Ovary (tissue), 3 donors: Measurements from ENCODE around the gene LMAN2.

ENCODE experiments used
- EP300 ChIP-seq: sonication (generic); formaldehyde crosslinking; IDR thresholded peaks from one replicate; pipeline ENCODE4 v1.6.1; 2017; ENCODE audit warnings: antibody characterized with exemption
- POLR2A ChIP-seq: fragments of 450-650 bp; IDR thresholded peaks from one replicate; pipeline ENCODE4 v1.6.1; 2017; ENCODE audit warnings: antibody characterized with exemption, mild to moderate bottlenecking, moderate library complexity
- TF ChIP-seq, protein P1 (sequence below), 3 donors: fragments of 450-650 bp in 2 of 3; fragments of 200-600 bp in 1 of 3; IDR thresholded peaks; one replicate each; pipeline versions ENCODE4 v1.5.1 to v1.8.0; 2016 to 2022; ENCODE audit warnings: antibody characterized with exemption in 3 of 3, mild to moderate bottlenecking in 1 of 3
- donor health status: DM: no; HTN: no; CAD: no.

DNA sequence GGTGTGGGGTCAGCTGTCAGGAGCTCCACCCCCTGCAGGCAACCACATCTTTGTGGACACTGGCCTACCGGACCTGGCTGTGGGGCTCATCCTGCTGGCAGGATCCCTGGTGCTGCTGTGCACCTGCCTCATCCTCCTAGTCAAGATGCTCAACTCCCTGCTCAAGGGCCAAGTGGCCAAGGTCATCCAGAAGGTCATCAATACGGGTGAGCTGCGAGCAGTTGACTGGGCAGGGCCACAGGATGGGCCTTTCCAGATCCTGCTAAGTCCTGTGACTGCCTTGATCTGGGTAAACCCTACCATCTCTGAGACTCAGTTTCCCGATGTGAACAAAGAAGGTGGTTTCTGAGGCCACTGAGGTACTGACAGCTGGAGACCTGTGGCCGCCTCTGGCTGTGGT lies 42.5 kb upstream of the LMAN2 start:
- TF ChIP-seq, protein P1, sequence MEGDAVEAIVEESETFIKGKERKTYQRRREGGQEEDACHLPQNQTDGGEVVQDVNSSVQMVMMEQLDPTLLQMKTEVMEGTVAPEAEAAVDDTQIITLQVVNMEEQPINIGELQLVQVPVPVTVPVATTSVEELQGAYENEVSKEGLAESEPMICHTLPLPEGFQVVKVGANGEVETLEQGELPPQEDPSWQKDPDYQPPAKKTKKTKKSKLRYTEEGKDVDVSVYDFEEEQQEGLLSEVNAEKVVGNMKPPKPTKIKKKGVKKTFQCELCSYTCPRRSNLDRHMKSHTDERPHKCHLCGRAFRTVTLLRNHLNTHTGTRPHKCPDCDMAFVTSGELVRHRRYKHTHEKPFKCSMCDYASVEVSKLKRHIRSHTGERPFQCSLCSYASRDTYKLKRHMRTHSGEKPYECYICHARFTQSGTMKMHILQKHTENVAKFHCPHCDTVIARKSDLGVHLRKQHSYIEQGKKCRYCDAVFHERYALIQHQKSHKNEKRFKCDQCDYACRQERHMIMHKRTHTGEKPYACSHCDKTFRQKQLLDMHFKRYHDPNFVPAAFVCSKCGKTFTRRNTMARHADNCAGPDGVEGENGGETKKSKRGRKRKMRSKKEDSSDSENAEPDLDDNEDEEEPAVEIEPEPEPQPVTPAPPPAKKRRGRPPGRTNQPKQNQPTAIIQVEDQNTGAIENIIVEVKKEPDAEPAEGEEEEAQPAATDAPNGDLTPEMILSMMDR (IDR thresholded peaks at IDR 0.05), result no peak
- no peak for TF ChIP-seq POLR2A
- no peak for TF ChIP-seq EP300
